ENCODE data around the gene TTLL6. TPM values are rescaled to one million over a fixed set of nuclear protein-coding genes. Genes with fewer than 3 reads are reported as not detected.
"Not testable (repeated sequence)": the region's sequence is repeated elsewhere in the genome, so short reads cannot be mapped to it uniquely, and the experiment has no call there.

TTLL6 gene
- total RNA-seq, 1 donor from 2014 or later: not detected

DNA sequence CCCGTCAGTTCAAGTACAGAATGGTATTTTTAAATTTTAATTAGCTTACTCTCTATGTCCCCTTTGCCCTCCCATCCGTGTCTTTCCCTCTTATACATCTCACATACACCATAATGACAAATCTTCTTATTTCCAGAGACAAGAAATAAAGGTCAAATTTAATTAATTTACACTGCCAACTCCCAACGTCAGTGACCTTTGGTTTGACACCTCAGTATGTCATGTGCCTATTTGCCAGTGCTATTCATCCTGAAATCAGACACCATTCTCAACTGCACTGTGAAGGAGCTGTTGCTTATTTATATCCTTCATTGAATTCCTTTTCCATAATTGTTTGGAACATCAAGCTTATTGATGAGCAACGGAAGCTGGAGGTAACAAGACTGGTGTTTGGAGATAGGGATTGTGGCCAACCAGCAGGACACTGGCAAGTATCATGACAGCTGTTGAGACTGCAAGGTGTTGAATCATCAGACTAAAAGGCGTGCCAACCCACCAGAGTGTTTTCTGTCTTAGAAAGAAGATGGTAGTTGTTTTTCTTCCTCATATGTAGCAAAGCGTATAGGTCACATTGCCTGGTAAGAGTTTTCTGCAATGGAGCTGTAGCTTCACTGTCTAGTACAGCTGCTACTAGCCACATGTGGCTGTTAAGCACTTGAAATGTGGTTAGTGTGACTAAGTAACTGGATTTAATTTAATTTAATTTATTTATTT is 26.3 kb upstream of the TTLL6 start:
- no peak for DNase-seq (ENCODE audit: low read depth)
- no peak overlapping the region for H3K4me3 ChIP-seq (ENCODE audit: low read depth, low read length)
- TF ChIP-seq, protein P1, sequence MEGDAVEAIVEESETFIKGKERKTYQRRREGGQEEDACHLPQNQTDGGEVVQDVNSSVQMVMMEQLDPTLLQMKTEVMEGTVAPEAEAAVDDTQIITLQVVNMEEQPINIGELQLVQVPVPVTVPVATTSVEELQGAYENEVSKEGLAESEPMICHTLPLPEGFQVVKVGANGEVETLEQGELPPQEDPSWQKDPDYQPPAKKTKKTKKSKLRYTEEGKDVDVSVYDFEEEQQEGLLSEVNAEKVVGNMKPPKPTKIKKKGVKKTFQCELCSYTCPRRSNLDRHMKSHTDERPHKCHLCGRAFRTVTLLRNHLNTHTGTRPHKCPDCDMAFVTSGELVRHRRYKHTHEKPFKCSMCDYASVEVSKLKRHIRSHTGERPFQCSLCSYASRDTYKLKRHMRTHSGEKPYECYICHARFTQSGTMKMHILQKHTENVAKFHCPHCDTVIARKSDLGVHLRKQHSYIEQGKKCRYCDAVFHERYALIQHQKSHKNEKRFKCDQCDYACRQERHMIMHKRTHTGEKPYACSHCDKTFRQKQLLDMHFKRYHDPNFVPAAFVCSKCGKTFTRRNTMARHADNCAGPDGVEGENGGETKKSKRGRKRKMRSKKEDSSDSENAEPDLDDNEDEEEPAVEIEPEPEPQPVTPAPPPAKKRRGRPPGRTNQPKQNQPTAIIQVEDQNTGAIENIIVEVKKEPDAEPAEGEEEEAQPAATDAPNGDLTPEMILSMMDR (conservative IDR thresholded peaks at IDR 0.05; ENCODE audit: low read depth, low read length): no peak

DNA sequence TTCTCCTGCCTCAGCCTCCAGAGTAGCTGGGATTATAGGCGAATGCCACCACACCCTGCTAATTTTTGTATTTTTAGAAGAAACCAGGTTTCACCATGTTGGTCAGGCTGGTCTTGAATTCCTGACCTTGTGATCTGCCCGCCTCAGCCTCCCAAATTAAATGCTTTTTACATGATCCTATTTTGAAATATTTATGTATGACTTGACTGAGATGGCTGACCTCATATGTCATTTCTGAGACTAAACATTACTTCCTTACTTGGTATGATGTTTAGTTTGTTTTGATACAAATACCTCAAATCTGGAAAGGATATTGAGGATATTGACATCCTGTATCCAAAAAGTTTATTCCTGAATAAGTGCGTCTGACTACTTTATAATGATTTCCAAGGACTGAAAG is 25.7 kb upstream of the TTLL6 start:
- no peak overlapping the region for H3K4me3 ChIP-seq (ENCODE audit: low read depth, low read length)
- DNase-seq (ENCODE audit: low read depth): no peak
- TF ChIP-seq, protein P1 (conservative IDR thresholded peaks at IDR 0.05; ENCODE audit: low read depth, low read length): no peak

DNA sequence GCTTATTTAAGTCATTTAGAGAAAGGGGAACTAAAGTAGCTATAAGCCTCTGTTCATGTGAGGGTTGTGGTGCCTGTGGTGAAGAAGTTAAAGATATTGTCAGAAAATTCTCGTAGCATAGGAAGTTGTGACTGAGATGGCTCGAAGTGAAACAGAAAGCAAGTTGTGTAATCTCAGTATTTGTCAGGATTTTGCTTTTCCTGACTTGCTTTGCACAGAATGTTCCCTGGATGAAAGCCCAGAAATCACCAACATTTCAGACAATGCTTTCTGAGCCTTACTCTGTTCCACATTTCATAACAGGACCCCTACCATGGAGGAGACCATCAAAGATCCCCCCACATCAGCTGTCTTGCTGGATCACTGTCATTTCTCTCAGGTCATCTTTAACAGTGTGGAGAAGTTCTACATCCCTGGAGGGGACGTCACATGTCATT is 24.4 kb upstream of the TTLL6 start:
- H3K4me3 ChIP-seq (ENCODE audit: low read depth, low read length): peak overlapping the region; percentile 41

DNA sequence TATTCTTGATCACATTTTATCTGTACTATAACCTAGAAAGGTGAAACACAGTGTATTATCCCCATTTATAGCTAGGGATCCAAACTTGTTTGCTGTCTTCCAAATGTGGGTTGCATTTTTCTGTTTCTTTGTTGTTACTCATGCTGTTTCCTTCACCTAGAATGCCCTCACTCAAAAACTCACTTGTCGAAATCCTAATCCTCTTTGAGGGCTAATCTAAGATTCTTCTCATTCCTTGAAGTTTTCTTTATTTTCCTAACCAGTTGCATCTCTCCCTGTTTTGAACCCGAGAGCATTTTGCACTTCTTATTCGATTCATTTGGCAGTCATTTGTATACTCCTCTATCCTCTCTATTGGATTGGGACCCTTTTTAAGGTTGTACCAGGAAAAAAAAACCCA is 23.4 kb upstream of the TTLL6 start:
- no peak overlapping the region for H3K4me3 ChIP-seq (ENCODE audit: low read depth, low read length)
- TF ChIP-seq, protein P1 (conservative IDR thresholded peaks at IDR 0.05; ENCODE audit: low read depth, low read length): no peak
- no peak for DNase-seq (ENCODE audit: low read depth)

More for the DNA sequence above, 24.4 kb upstream of the TTLL6 start:
- no peak for DNase-seq (ENCODE audit: low read depth)
- TF ChIP-seq, protein P1 (conservative IDR thresholded peaks at IDR 0.05; ENCODE audit: low read depth, low read length): no peak

DNA sequence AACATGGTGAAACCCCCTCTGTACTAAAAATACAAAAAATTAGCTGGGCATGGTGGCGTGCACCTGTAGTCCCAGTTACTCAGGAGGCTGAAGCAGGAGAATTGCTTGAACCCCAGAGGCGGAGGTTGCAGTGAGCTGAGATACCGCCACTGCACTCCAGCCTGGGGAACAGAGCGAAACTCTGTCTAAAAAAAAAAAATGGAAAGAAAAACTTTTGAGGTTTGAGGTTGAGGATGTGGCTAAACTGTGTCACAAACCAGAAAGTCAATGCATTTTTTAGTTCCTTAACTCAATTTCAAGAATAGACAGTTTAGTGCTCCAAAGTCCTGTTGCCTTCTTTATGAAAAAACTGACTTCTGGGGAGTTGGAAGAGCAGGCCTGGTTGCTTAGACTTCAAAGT is 20.4 kb upstream of the TTLL6 start:
- not testable (repeated sequence) for DNase-seq (ENCODE audit: low read depth); H3K4me3 ChIP-seq (ENCODE audit: low read depth, low read length)

DNA sequence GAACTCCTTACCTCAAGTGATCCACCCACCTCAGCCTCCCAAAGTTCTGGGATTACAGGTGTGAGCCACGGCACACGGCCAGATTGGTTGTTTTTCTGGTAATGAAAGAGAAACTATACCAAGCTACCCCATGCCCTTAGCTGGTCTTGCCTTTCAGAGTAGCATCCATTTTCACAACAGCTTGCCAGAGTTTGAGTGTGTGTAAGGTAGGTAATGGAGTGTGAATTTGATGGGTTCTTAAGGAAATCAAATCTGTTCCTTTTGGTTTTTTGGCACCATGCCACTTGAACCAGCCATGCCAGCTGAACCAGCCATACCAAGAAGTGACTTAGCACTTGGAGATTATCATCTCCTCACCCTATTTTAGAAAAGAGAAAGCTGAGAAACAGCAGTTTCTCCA is 18.9 kb upstream of the TTLL6 start:
- TF ChIP-seq, protein P1 (conservative IDR thresholded peaks at IDR 0.05; ENCODE audit: low read depth, low read length): no peak
- no peak for DNase-seq (ENCODE audit: low read depth)
- no peak overlapping the region for H3K4me3 ChIP-seq (ENCODE audit: low read depth, low read length)

DNA sequence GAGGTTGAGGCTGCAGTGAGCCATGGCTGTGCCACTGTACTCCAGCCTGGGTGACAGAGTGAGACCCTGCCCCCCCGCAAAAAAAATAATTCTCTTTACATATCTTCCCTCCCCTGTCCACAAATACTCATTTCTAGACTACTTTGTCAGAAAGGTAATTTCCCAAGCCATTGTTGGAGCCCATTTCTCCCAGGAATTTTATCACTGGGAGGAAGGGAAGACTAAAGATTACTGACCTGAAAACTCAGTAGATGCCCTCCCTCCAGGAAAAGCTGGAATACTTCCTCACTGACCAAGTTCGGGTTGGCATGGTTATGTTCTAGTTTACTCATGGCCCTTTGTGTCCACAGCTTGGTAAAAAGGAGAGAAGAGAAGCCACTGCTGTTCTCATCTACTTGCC is 17.9 kb upstream of the TTLL6 start:
- DNase-seq (ENCODE audit: low read depth): no peak
- TF ChIP-seq, protein P1 (conservative IDR thresholded peaks at IDR 0.05; ENCODE audit: low read depth, low read length): no peak
- no peak overlapping the region for H3K4me3 ChIP-seq (ENCODE audit: low read depth, low read length)
